Smooth muscle cell (in vitro differentiated cells): ENCODE data around the gene ESPNL. TPM values are rescaled to one million over a fixed set of nuclear protein-coding genes. Genes with fewer than 3 reads are reported as not detected.

Source experiments
- DNase-seq: peaks from one replicate; lab custom pipeline; 2025; ENCODE audit not compliant: unreplicated experiment; lab: John Stamatoyannopoulos, UW
- H2AFZ ChIP-seq: fragments of 200-600 bp; sonication (generic); 2 replicates; pipeline ENCODE4 v1.6.0; 2016; ENCODE audit warnings: antibody characterized with exemption, low read depth, mild to moderate bottlenecking
- H3F3A ChIP-seq: fragments of 200-600 bp; sonication (generic); 2 replicates; pipeline ENCODE4 v1.6.0; 2017; ENCODE audit warnings: antibody characterized with exemption, low read depth
- H3K27ac ChIP-seq: fragments of 200-600 bp; sonication (generic); 2 replicates; pipeline ENCODE4 v1.5.1; 2016; ENCODE audit warnings: low read depth, mild to moderate bottlenecking
- H3K27me3 ChIP-seq: fragments of 200-600 bp; sonication (generic); 2 replicates; pipeline ENCODE4 v1.6.1; 2016; ENCODE audit warnings: low read depth, mild to moderate bottlenecking
- H3K36me3 ChIP-seq: fragments of 200-600 bp; sonication (generic); 2 replicates; pipeline ENCODE4 v1.5.1; 2016; ENCODE audit warnings: low read depth
- H3K4me1 ChIP-seq: fragments of 200-600 bp; sonication (generic); 2 replicates; pipeline ENCODE4 v1.5.1; 2016; ENCODE audit warnings: low read depth
- H3K4me2 ChIP-seq: fragments of 200-600 bp; sonication (generic); 2 replicates; pipeline ENCODE4 v1.6.0; 2016; ENCODE audit warnings: mild to moderate bottlenecking
- H3K4me3 ChIP-seq: fragments of 200-600 bp; sonication (generic); 2 replicates; pipeline ENCODE4 v1.5.1; 2016; ENCODE audit warnings: mild to moderate bottlenecking
- H3K79me2 ChIP-seq: fragments of 200-600 bp; sonication (generic); 2 replicates; pipeline ENCODE4 v1.6.0; 2016; ENCODE audit warnings: low read depth, mild to moderate bottlenecking
- H3K9ac ChIP-seq: fragments of 200-600 bp; sonication (generic); 2 replicates; pipeline ENCODE4 v1.6.0; 2016; ENCODE audit warnings: low read depth
- H3K9me3 ChIP-seq: fragments of 200-600 bp; sonication (generic); replicated peaks from 2 replicates; pipeline ENCODE4 v1.5.1; 2016; ENCODE audit warnings: low read depth
- H4K20me1 ChIP-seq: fragments of 200-600 bp; sonication (generic); 2 replicates; pipeline ENCODE4 v1.6.0; 2016; ENCODE audit warnings: low read depth
- CTCF ChIP-seq: fragments of 200-600 bp; sonication (generic); IDR thresholded peaks from 2 replicates; pipeline ENCODE4 v1.5.1; 2017; ENCODE audit warnings: borderline replicate concordance, mild to moderate bottlenecking, antibody characterized with exemption; ENCODE audit not compliant: insufficient read depth, poor library complexity, severe bottlenecking
- WGBS: methylation state at CpG from one replicate; pipeline ENCODE4 v1.1.7; 2016; ENCODE audit warnings: low lambda C conversion rate; 5-methylcytosine and 5-hydroxymethylcytosine counted together
- polyA plus RNA-seq: library from polyadenylated mRNA; unstranded; fragments of >200 nt; fragmentation: Nextera tagmentation; extraction: Ambion mirVana; gene quantifications from 2 replicates; pipeline ENCODE4 v1.2.1, GENCODE V29; 2016
- total RNA-seq: library from RNA; depleted of rRNA; stranded (reverse); fragments of >200 nt; gene quantifications from 2 replicates; pipeline ENCODE4 v1.2.3, GENCODE V29; 2014

The ESPNL gene
- total and polyA plus RNA-seq, 2 experiments from 2014 or later = 0.04 TPM; not detected in 1

GRCh38 chr2:238082151-238082550, 18.0 kb upstream of the ESPNL start:
- H3K79me2 ChIP-seq = no peaks in the 10 kb centered on the region
- H3K4me3 ChIP-seq = no peak overlapping the region
- H3K4me2 ChIP-seq = no peak overlapping the region
- TF ChIP-seq CTCF = no peak
- H3K27me3 ChIP-seq = no peaks in the 10 kb centered on the region
- no peaks in the 10 kb centered on the region for H3K36me3 ChIP-seq
- no peaks in the 10 kb centered on the region for H3F3A ChIP-seq
- H3K27ac ChIP-seq = no peak overlapping the region
- H3K9me3 ChIP-seq = no peaks in the 10 kb centered on the region
- H3K9ac ChIP-seq = no peak overlapping the region
- no peaks in the 10 kb centered on the region for H3K4me1 ChIP-seq
- WGBS = 95% methylated on average over 17 of the region's 17 CpGs
- DNase-seq = no peak
- no peak overlapping the region for H2AFZ ChIP-seq
- H4K20me1 ChIP-seq = no peaks in the 10 kb centered on the region

GRCh38 chr2:238082827-238083226, 17.3 kb upstream of the ESPNL start:
- 99% methylated on average over 7 of the region's 7 CpGs for WGBS
- no peak overlapping the region for H3K4me3 ChIP-seq
- H3K9ac ChIP-seq = no peak overlapping the region
- no peak for DNase-seq
- H4K20me1 ChIP-seq = no peaks in the 10 kb centered on the region
- H3K79me2 ChIP-seq = no peaks in the 10 kb centered on the region
- no peaks in the 10 kb centered on the region for H3F3A ChIP-seq
- no peaks in the 10 kb centered on the region for H3K4me1 ChIP-seq
- TF ChIP-seq CTCF = no peak
- H3K27me3 ChIP-seq = no peaks in the 10 kb centered on the region
- no peak overlapping the region for H2AFZ ChIP-seq
- no peaks in the 10 kb centered on the region for H3K36me3 ChIP-seq
- no peak overlapping the region for H3K4me2 ChIP-seq
- no peak overlapping the region for H3K27ac ChIP-seq
- no peaks in the 10 kb centered on the region for H3K9me3 ChIP-seq

DNA sequence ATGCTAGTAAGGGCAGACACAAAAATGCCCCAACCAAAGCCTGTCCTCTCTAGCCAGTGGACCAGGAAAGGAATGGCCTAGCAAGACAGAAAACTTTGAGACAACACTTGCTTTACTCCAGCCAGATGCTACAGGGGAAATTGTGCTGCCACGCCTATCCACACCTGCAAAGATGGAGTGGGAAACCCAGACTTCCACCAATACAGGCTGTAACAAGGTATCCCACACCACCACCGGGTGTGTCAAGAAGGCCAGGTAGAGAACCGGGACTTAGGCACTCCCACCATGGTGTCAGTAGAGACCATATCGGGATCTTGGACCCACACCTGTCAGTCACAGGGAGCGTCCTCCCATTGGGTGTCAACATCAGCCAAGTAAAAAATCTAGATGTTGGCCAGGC, 16.2 kb upstream of the ESPNL start:
- TF ChIP-seq CTCF = no peak
- no peaks in the 10 kb centered on the region for H3K4me1 ChIP-seq

GRCh38 chr2:238084761-238085160, 15.4 kb upstream of the ESPNL start:
- no peaks in the 10 kb centered on the region for H3K79me2 ChIP-seq
- H3K27ac ChIP-seq = no peak overlapping the region
- 97% methylated on average over 4 of the region's 7 CpGs for WGBS
- no peak for TF ChIP-seq CTCF
- no peaks in the 10 kb centered on the region for H3F3A ChIP-seq
- no peak overlapping the region for H3K4me3 ChIP-seq
- no peaks in the 10 kb centered on the region for H3K9me3 ChIP-seq
- H3K36me3 ChIP-seq = no peaks in the 10 kb centered on the region
- H3K9ac ChIP-seq = no peak overlapping the region
- DNase-seq = no peak
- H3K27me3 ChIP-seq = no peaks in the 10 kb centered on the region
- H4K20me1 ChIP-seq = no peaks in the 10 kb centered on the region
- H3K4me1 ChIP-seq = no peaks in the 10 kb centered on the region
- no peak overlapping the region for H2AFZ ChIP-seq
- H3K4me2 ChIP-seq = no peak overlapping the region

More for the DNA sequence above, 16.2 kb upstream of the ESPNL start:
- no peak overlapping the region for H3K4me2 ChIP-seq
- no peaks in the 10 kb centered on the region for H3K79me2 ChIP-seq
- H3K27me3 ChIP-seq = no peaks in the 10 kb centered on the region
- WGBS = 97% methylated on average over 5 of the region's 5 CpGs
- no peaks in the 10 kb centered on the region for H4K20me1 ChIP-seq
- DNase-seq = no peak
- no peak overlapping the region for H3K27ac ChIP-seq
- H3K4me3 ChIP-seq = no peak overlapping the region
- no peak overlapping the region for H2AFZ ChIP-seq
- no peaks in the 10 kb centered on the region for H3F3A ChIP-seq
- no peak overlapping the region for H3K9ac ChIP-seq
- no peaks in the 10 kb centered on the region for H3K36me3 ChIP-seq
- no peaks in the 10 kb centered on the region for H3K9me3 ChIP-seq
